Osteoblast (primary cell): ENCODE results near the gene GRK1. TPM values are rescaled to one million over a fixed set of nuclear protein-coding genes. Genes with fewer than 3 reads are reported as not detected.

Experiments used
- DNase-seq: peaks from one replicate; pipeline ENCODE4 v3.0.0; 2011; ENCODE audit warnings: low spot score, mixed read lengths; ENCODE audit not compliant: insufficient read length; ENCODE audit errors: missing footprints
- H2AFZ ChIP-seq: 2 replicates; pipeline ENCODE4 v1.6.0; 2011; ENCODE audit warnings: mild to moderate bottlenecking, low read length
- H3K27ac ChIP-seq: 2 replicates; pipeline ENCODE4 v1.5.1; 2011; ENCODE audit warnings: mild to moderate bottlenecking, low read depth, low read length, moderate library complexity
- H3K27me3 ChIP-seq: 2 replicates; pipeline ENCODE4 v1.6.0; 2012; ENCODE audit warnings: mild to moderate bottlenecking, control low read depth, inconsistent platforms, low read length, moderate library complexity; ENCODE audit not compliant: insufficient read depth
- H3K36me3 ChIP-seq: 2 replicates; pipeline ENCODE4 v1.5.1; 2011; ENCODE audit warnings: mild to moderate bottlenecking, low read length, control low read depth, moderate library complexity; ENCODE audit not compliant: insufficient read depth
- H3K4me1 ChIP-seq: 2 replicates; pipeline ENCODE4 v1.5.1; 2011; ENCODE audit warnings: mild to moderate bottlenecking, low read length, control low read depth, moderate library complexity; ENCODE audit not compliant: insufficient read depth
- H3K4me2 ChIP-seq: 2 replicates; pipeline ENCODE4 v1.6.0; 2011; ENCODE audit warnings: mild to moderate bottlenecking, low read length; ENCODE audit not compliant: insufficient read depth
- H3K4me3 ChIP-seq: fragments of 200-600 bp; sonication (generic); 3 replicates; pipeline ENCODE4 v1.5.1; 2012; ENCODE audit warnings: mild to moderate bottlenecking, low read length, inconsistent platforms; ENCODE audit not compliant: insufficient read depth
- H3K79me2 ChIP-seq: 2 replicates; pipeline ENCODE4 v1.6.0; 2012; ENCODE audit warnings: mild to moderate bottlenecking, low read length, control low read depth, inconsistent platforms; ENCODE audit not compliant: insufficient read depth
- H3K9me3 ChIP-seq: 2 replicates; pipeline ENCODE4 v1.5.1; 2011; ENCODE audit warnings: low read depth, low read length, control low read depth
- H4K20me1 ChIP-seq: 2 replicates; pipeline ENCODE4 v1.6.0; 2012; ENCODE audit warnings: mild to moderate bottlenecking, low read length, control low read depth; ENCODE audit not compliant: insufficient read depth
- CTCF ChIP-seq: IDR thresholded peaks from 2 replicates; pipeline ENCODE4 v1.5.1; 2011; ENCODE audit warnings: mild to moderate bottlenecking, low read depth, low read length, moderate library complexity; ENCODE audit errors: extremely low read depth
- total RNA-seq: library from RNA; depleted of rRNA; stranded (reverse); fragments of >200 nt; gene quantifications from 2 replicates; pipeline ENCODE4 v1.2.3, GENCODE V29; 2012

Gene GRK1
- total RNA-seq, 1 donor: not detected

- Histone ChIP-seq H3K27me3 (peaks cover 3% of the 10 kb centered on the region), H3K4me3 (no peak overlapping the region), H3K4me1 (peaks cover 12% of the 10 kb centered on the region), H3K36me3 (no peaks in the 10 kb centered on the region), H2AFZ (no peak overlapping the region), H3K4me2 (no peak overlapping the region), H4K20me1 (no peaks in the 10 kb centered on the region), H3K79me2 (no peaks in the 10 kb centered on the region), H3K9me3 (peaks cover 4% of the 10 kb centered on the region), H3K27ac (no peak overlapping the region)
- no peak for TF ChIP-seq CTCF
- DNase-seq: no peak
Measured at GRCh38 chr13:113771709-113772331, 104.8 kb downstream of the GRK1 start.

GRCh38 chr13:113774177-113775107 lies 107.4 kb downstream of the GRK1 start:
- no peaks in the 10 kb centered on the region for H4K20me1 ChIP-seq
- TF ChIP-seq CTCF: no peak
- no peak overlapping the region for H2AFZ ChIP-seq
- H3K4me3 ChIP-seq: no peak overlapping the region
- DNase-seq: peak; percentile 90
- H3K27ac ChIP-seq: no peak overlapping the region
- peak overlapping the region; percentile 5 for H3K4me2 ChIP-seq
- H3K9me3 ChIP-seq: peaks cover 4% of the 10 kb centered on the region
- H3K79me2 ChIP-seq: no peaks in the 10 kb centered on the region
- H3K4me1 ChIP-seq: peaks cover 12% of the 10 kb centered on the region
- H3K36me3 ChIP-seq: no peaks in the 10 kb centered on the region
- peaks cover 18% of the 10 kb centered on the region for H3K27me3 ChIP-seq

DNA sequence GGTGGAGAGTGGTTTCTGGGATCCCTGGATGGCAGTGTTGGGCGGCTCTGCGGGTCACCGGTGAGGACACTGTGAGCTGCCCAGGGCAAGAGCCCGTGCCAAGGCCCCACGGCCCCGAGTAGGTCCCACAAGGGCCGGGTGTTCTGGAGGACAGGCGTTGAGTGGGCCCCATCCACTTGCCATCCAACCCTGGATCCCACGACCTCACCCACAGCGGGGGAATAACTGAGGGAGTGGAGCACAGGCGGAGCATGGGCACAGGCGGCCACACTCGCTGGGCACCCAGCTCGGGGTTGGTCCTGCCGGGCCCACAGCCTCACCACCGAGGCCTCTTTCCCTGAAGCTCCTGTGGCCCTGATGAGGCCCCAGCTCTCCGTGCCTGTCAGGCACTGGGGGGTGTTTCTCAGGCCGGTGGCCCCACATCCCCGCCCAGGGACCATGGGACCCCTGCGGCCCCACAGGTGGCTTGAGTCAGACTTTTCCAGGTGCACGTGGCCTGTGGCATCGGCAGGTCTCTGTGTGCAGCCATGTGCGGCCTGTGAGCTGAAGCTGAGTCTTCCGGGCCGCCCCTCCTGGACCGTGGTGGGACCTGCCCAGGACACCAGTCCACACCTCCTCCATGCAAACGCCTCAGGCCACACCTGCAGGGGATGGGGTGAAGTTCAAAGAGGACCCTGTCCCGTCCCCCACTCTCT lies 108.6 kb downstream of the GRK1 start:
- no peak overlapping the region for H3K4me3 ChIP-seq
- peak; percentile 37 for DNase-seq
- peaks cover 12% of the 10 kb centered on the region for H3K4me1 ChIP-seq
- no peak overlapping the region for H2AFZ ChIP-seq
- H3K27ac ChIP-seq: no peak overlapping the region
- H3K27me3 ChIP-seq: peaks cover 21% of the 10 kb centered on the region
- H3K79me2 ChIP-seq: no peaks in the 10 kb centered on the region
- no peaks in the 10 kb centered on the region for H3K36me3 ChIP-seq
- H4K20me1 ChIP-seq: no peaks in the 10 kb centered on the region
- TF ChIP-seq CTCF: no peak
- no peak overlapping the region for H3K4me2 ChIP-seq
- peaks cover 4% of the 10 kb centered on the region for H3K9me3 ChIP-seq
